MM.1S (cell line): ENCODE measurements around the gene NOL11.
A peak's percentile ranks its signal among the peaks of the same experiment; 100 is the strongest.

ENCODE experiments used
- DNase-seq: peaks from one replicate; pipeline ENCODE4 v3.0.0-alpha.2; 2015
- H2AFZ ChIP-seq: fragments of 300-600 bp; sonication (generic); 2 replicates; pipeline ENCODE4 v1.6.0; 2016; ENCODE audit warnings: antibody characterized with exemption, low read length
- H3F3A ChIP-seq: fragments of 300-600 bp; sonication (generic); 2 replicates; pipeline ENCODE4 v1.6.1; 2016; ENCODE audit warnings: mild to moderate bottlenecking, antibody characterized with exemption, low read length, moderate library complexity, mixed read lengths; ENCODE audit not compliant: insufficient read depth
- H3K27ac ChIP-seq: fragments of 300-600 bp; sonication (generic); 2 replicates; pipeline ENCODE4 v1.5.1; 2016; ENCODE audit warnings: mild to moderate bottlenecking, low read length
- H3K27me3 ChIP-seq: fragments of 300-600 bp; sonication (generic); replicated peaks from 2 replicates; pipeline ENCODE4 v1.6.0; 2016; ENCODE audit warnings: low read length; ENCODE audit not compliant: insufficient read depth
- H3K36me3 ChIP-seq: fragments of 300-600 bp; sonication (generic); replicated peaks from 2 replicates; pipeline ENCODE4 v1.6.1; 2016; ENCODE audit warnings: mild to moderate bottlenecking, low read length, mixed read lengths; ENCODE audit not compliant: insufficient read depth
- H3K4me1 ChIP-seq: fragments of 300-600 bp; sonication (generic); 2 replicates; pipeline ENCODE4 v1.6.1; 2016; ENCODE audit warnings: low read length, mixed read lengths
- H3K4me2 ChIP-seq: fragments of 300-600 bp; sonication (generic); 2 replicates; pipeline ENCODE4 v1.6.0; 2016; ENCODE audit warnings: low read depth, low read length
- H3K4me3 ChIP-seq: fragments of 300-600 bp; sonication (generic); 2 replicates; pipeline ENCODE4 v1.5.1; 2016; ENCODE audit warnings: low read length, mixed read lengths
- H3K79me2 ChIP-seq: fragments of 300-600 bp; sonication (generic); 2 replicates; pipeline ENCODE4 v1.6.1; 2016; ENCODE audit warnings: mixed run types, low read length, mixed read lengths
- H3K9ac ChIP-seq: fragments of 300-600 bp; sonication (generic); 2 replicates; pipeline ENCODE4 v1.6.1; 2016; ENCODE audit warnings: low read length, mixed read lengths
- H3K9me2 ChIP-seq: fragments of 300-600 bp; sonication (generic); replicated peaks from 2 replicates; pipeline ENCODE4 v1.6.1; 2016; ENCODE audit warnings: mild to moderate bottlenecking, low read length, mixed read lengths; ENCODE audit not compliant: insufficient read depth
- H3K9me3 ChIP-seq: fragments of 300-600 bp; sonication (generic); replicated peaks from 2 replicates; pipeline ENCODE4 v1.6.1; 2016; ENCODE audit warnings: mild to moderate bottlenecking, low read length, mixed read lengths; ENCODE audit not compliant: insufficient read depth
- H4K20me1 ChIP-seq: fragments of 300-600 bp; sonication (generic); 2 replicates; pipeline ENCODE4 v1.6.1; 2016; ENCODE audit warnings: mild to moderate bottlenecking, low read length, moderate library complexity, mixed read lengths; ENCODE audit not compliant: insufficient read depth
- CTCF ChIP-seq: fragments of 300-600 bp; sonication (generic); IDR thresholded peaks from 2 replicates; pipeline ENCODE4 v1.5.1; 2016; ENCODE audit warnings: antibody characterized with exemption, low read length, mixed read lengths
- EZH2 ChIP-seq: fragments of 300-600 bp; sonication (generic); optimal IDR thresholded peaks from 2 replicates; pipeline ENCODE3; 2017; ENCODE audit warnings: low read depth, mild to moderate bottlenecking, antibody characterized with exemption, low read length, mixed read lengths
- EZH2phosphoT487 ChIP-seq: fragments of 300-600 bp; sonication (generic); IDR thresholded peaks from 2 replicates; pipeline ENCODE4 v1.6.1; 2018; ENCODE audit warnings: antibody characterized with exemption, low read length

NOL11 gene

GRCh38 chr17:67759355-67760171 is 41.8 kb downstream of the NOL11 start:
- Histone ChIP-seq H3K4me2 (peak overlapping the region; percentile 45), H3K27me3 (no peaks in the 10 kb centered on the region), H3K9ac (no peak overlapping the region; the same call in 1 of the 2 replicates), H3K9me2 (no peaks in the 10 kb centered on the region), H2AFZ (peak overlapping the region; percentile 36; the same call in 1 of the 2 replicates), H3K4me1 (peaks cover 13% of the 10 kb centered on the region), H4K20me1 (no peaks in the 10 kb centered on the region), H3K9me3 (no peaks in the 10 kb centered on the region), H3K79me2 (no peaks in the 10 kb centered on the region), H3F3A (0 out of 2 replicates have a peak, but pooled peaks cover 11% of the 10 kb centered on the region), H3K27ac (peak overlapping the region; percentile 42; the same call in 1 of the 2 replicates), H3K36me3 (no peaks in the 10 kb centered on the region), H3K4me3 (no peak overlapping the region)
- peak; percentile 55 for DNase-seq
- no peak for TF ChIP-seq EZH2phosphoT487
- TF ChIP-seq CTCF: no peak
- TF ChIP-seq EZH2: no peak

GRCh38 chr17:67765623-67766022 is 47.9 kb downstream of the NOL11 start:
- Histone ChIP-seq H3F3A (no peaks in the 10 kb centered on the region), H3K4me3 (no peak overlapping the region), H3K36me3 (no peaks in the 10 kb centered on the region), H3K4me2 (no peak overlapping the region), H3K79me2 (no peaks in the 10 kb centered on the region), H2AFZ (0 out of 2 replicates have a peak overlapping the region, but pooled peaks have one; percentile 6), H4K20me1 (no peaks in the 10 kb centered on the region), H3K27ac (no peak overlapping the region), H3K9me3 (no peaks in the 10 kb centered on the region), H3K9ac (no peak overlapping the region), H3K27me3 (no peaks in the 10 kb centered on the region), H3K4me1 (no peaks in the 10 kb centered on the region), H3K9me2 (no peaks in the 10 kb centered on the region)
- DNase-seq: no peak
- no peak for TF ChIP-seq EZH2phosphoT487
- no peak for TF ChIP-seq EZH2
- no peak for TF ChIP-seq CTCF

GRCh38 chr17:67769231-67769630 is 51.5 kb downstream of the NOL11 start:
- Histone ChIP-seq H3K9ac (no peak overlapping the region), H2AFZ (no peak overlapping the region), H3K36me3 (no peaks in the 10 kb centered on the region), H4K20me1 (no peaks in the 10 kb centered on the region), H3K79me2 (no peaks in the 10 kb centered on the region), H3K9me2 (no peaks in the 10 kb centered on the region), H3K4me2 (no peak overlapping the region), H3K4me3 (no peak overlapping the region), H3K27me3 (no peaks in the 10 kb centered on the region), H3K9me3 (no peaks in the 10 kb centered on the region), H3K4me1 (no peaks in the 10 kb centered on the region), H3F3A (no peaks in the 10 kb centered on the region), H3K27ac (no peak overlapping the region)
- no peak for DNase-seq
- no peak for TF ChIP-seq EZH2phosphoT487
- TF ChIP-seq CTCF: no peak
- TF ChIP-seq EZH2: no peak
